Measurements from ENCODE around the gene RANBP1. TPM values are rescaled to one million over a fixed set of nuclear protein-coding genes. Genes with fewer than 3 reads are reported as not detected.

RANBP1 gene
- total and polyA plus RNA-seq, 2 of the 13 experiments (the other 11 are each of a cell fraction or from before 2014, with no cell fraction given): 181 to 492 TPM

DNA sequence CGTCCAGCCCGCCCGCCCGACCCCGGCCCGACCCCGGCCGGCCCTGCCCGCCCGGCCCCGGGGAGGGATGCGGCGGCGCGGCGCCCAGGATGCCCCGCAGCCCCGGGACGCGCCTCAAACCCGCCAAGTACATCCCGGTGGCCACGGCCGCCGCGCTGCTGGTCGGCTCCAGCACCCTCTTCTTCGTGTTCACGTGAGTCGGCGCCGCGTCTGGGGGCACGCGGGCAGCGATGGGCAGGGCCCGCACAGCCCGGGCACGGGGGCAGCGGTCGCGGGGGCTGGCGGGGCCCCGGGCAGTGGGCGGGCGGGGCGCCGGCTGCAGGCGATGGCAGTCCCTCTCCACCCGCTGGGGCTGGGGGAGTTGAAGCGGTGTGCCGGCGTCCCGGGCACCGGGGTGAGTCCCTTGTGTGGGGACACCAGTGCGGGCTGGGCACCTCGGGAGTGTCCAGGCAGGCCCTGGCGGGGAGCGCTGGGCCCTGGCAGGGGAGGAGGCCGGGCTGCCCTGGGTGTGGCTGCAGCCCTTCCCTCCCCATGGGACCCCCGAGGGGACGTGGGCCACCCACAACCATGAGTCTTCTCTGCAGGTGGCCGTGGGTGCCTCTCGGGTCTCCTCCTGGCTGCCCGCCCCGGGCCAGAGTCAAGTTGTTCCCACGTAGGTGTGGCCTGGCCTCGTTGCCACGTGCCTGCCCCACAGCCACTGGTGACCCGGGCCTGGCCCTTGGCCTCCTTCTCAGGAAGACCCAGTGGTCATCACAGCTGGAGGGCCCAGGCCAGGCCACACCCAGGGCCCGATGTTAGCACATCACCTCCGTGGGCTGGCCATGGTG is 16.2 kb downstream of the RANBP1 start (continued):
- TF ChIP-seq ARID4A (CRISPR knock-in tag; IDR thresholded peaks at IDR 0.05; ENCODE audit: borderline replicate concordance) (peak; percentile 36; the same call in 1 of the 2 replicates), HNRNPH1 (optimal IDR thresholded peaks at IDR 0.05; ENCODE audit: low read depth, low read length) (no peak), DMAP1 (CRISPR knock-in tag; IDR thresholded peaks at IDR 0.05) (peak; percentile 31; the same call in 1 of the 2 replicates), LRRFIP1 (CRISPR knock-in tag; conservative IDR thresholded peaks at IDR 0.05) (no peak), ZBTB2 (CRISPR knock-in tag; IDR thresholded peaks at IDR 0.05; ENCODE audit: low read depth) (no peak), ZBTB34 (CRISPR knock-in tag; IDR thresholded peaks at IDR 0.05) (no peak), ZFY (CRISPR knock-in tag; IDR thresholded peaks at IDR 0.05) (peak; percentile 61), GLI4 (CRISPR knock-in tag; IDR thresholded peaks at IDR 0.05; ENCODE audit: borderline replicate concordance) (no peak), PCBP1 (IDR thresholded peaks at IDR 0.05; ENCODE audit: borderline replicate concordance, low read depth, low read length) (no peak), ZSCAN21 (CRISPR knock-in tag; IDR thresholded peaks at IDR 0.05; ENCODE audit: borderline replicate concordance) (peak; percentile 43; the same call in 1 of the 2 replicates), ZFX (CRISPR knock-in tag; IDR thresholded peaks at IDR 0.05; ENCODE audit: low read depth) (peak; percentile 32), ZNF329 (CRISPR knock-in tag; IDR thresholded peaks at IDR 0.05; ENCODE audit: low read depth) (no peak), NFIC (IDR thresholded peaks at IDR 0.05; ENCODE audit: low read length) (no peak), RFX1 (IDR thresholded peaks at IDR 0.05) (no peak), ZNF543 (CRISPR knock-in tag; IDR thresholded peaks at IDR 0.05) (no peak), CHD2 (IDR thresholded peaks at IDR 0.05; ENCODE audit: low read depth, low read length) (no peak), MZF1 (CRISPR knock-in tag; IDR thresholded peaks at IDR 0.05; ENCODE audit: borderline replicate concordance) (no peak), RFXAP (CRISPR knock-in tag; IDR thresholded peaks at IDR 0.05; ENCODE audit: borderline replicate concordance) (no peak)
